NCI-H187 (cell line): ENCODE data around the gene IL9.

Experiments used
- DNase-seq, 2 experiments: peaks; one replicate each; lab custom pipeline; 2025; lab: John Stamatoyannopoulos, UW

The IL9 gene

GRCh38 chr5:135891268-135891667, 4.4 kb downstream of the IL9 start:
- DNase-seq, result no peak

- DNase-seq, result no peak
Measured at GRCh38 chr5:135890867-135891266, 4.8 kb downstream of the IL9 start.

GRCh38 chr5:135890296-135890695, 5.3 kb downstream of the IL9 start:
- no peak for DNase-seq

GRCh38 chr5:135887881-135888614, 7.6 kb downstream of the IL9 start:
- no peak for DNase-seq

DNA sequence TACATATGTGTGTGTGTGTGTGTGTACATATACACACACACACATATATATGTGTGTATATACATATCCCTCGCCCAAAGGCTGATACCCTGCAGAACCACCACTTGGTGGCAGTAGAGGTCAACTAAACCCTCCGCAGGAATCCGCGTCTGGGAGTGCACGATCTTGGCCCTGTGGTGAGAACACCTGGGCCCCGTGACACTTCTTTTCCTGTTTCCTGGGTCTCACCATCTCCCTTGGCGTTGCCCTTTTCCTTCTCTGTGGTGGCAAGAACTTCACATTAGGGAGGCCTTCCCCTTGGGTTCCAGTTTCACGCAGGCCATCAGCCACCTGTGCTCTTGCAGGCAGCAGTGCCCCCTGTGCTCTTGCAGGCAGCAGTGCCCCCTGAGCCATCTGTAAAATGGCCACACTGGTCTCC, 8.2 kb downstream of the IL9 start:
- DNase-seq, result peak; percentile 42 to 55

GRCh38 chr5:135886136-135886535, 9.5 kb downstream of the IL9 start:
- no peak for DNase-seq

DNA sequence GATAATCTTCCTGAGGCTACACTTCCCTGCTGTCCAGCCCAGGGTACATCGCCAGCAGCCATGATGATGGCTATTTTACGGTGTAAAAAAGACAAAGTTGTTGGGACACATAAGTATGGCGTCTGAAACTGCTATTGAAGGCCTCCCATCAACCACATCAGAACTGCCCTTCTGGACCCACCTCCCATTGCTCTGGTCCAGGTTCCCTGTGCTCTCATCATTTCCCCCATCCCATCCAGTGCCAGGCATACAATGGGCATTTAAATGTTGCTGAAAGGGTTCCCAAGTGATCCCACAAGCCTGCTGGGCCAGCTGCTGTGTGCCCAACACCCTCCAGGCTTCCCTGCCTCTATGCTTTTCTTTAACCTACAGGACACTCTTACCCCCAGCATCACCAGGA, 10.6 kb downstream of the IL9 start:
- no peak for DNase-seq

DNA sequence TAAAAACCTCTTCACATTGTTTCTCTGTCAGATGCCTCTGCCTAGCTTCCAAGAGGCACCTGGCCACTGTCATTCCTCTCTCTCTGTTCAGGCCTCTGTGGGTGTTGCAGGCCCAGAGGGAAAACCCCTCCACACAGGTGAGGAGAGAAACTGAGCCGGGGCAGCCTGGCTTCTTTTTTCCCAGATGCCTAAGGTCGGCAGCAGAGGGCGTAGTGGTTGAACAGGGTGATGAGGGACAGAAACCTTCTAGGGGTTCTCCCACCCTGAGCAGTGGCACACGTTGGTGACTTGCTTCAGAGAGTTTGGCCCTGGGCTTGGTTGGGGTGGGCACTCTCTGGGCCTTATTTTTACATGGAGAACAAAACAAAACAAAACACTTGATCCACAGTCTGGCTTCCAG, 12.2 kb downstream of the IL9 start:
- no peak for DNase-seq

- DNase-seq, result no peak
Measured at GRCh38 chr5:135883026-135883425, 12.6 kb downstream of the IL9 start.

GRCh38 chr5:135881819-135882218, 13.8 kb downstream of the IL9 start:
- no peak for DNase-seq

DNA sequence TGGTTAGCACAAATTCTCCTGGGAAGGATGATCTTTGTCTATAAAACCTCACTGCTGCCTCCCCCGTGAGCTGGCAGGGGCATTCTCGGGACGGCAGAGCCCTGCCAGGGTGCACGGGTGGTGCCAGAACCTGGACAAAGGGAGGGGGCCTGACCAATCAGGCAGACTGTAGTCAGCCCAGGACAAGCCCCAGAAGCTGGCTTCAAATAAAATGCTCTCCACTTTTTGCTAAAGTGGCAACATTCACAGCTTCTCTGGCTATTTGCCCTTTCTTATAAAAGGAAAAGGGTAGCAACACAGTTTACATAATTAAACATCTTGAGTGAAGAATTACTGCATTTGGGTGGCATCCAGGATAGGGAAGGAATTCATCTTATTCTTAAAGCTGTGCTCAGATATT, 14.4 kb downstream of the IL9 start:
- no peak for DNase-seq

- no peak for DNase-seq
Measured at GRCh38 chr5:135880801-135881200, 14.8 kb downstream of the IL9 start.

DNA sequence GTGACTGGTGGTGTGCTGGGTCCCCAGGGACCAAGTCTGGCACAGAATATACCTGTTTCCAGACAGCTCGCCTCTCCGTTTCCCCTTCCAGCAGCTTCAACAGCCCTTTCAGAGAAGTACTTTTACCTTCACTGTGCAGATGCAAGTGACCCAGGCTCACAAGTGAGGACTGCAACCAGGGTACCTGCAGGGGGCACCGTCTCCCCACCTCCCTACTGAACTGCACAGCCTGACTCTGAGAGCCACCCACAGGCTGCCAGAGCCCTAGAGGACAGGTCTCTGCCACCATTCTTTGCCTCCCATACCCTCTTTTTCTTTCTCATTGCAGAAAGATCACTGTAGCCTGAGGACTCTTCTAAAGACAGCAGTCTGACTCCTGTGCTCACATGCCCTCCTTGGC, 15.4 kb downstream of the IL9 start:
- no peak for DNase-seq

DNA sequence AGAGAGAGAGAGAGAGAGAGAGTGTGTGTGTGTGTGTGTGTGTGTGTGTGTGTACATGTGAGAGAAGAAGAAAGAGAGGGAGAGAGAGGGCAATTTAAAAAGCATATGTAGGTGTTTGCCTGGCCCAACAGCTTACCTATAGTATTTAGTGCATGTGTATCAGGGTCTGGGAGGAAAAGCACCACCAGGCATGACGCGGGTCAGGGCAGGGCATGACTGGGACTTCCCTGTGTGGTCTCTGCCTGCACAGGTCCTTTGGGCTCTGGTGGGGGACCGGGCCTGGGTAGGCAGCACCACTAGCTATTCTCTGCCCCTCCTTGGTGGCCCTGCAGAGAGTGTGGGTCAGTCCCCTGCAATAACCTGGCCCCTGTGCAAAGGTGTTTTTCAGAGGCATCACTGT, 16.1 kb downstream of the IL9 start:
- DNase-seq, result no peak

DNA sequence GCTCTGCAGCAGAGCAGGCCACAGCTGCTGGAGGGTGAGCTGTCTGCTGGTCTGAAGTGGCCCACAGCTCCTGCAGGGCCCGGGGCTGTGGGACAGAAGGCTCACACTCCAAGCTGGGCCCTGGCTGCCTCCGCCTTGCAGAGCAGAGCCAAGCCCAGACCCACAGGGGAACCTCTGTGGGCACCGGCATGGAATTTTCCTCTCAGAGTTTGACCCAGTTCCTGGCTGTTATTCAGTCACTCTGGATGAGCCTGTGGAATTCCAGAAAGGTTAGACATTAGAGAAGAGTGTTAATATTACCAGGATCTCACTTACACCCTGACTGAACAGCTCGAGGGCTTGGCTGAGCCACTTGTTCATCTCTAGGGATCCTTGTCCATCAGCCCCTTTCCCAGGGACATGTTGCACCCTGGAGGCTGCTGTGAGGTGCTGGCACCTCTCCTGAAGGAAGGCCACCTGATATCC, 17.5 kb downstream of the IL9 start:
- DNase-seq, result no peak

DNA sequence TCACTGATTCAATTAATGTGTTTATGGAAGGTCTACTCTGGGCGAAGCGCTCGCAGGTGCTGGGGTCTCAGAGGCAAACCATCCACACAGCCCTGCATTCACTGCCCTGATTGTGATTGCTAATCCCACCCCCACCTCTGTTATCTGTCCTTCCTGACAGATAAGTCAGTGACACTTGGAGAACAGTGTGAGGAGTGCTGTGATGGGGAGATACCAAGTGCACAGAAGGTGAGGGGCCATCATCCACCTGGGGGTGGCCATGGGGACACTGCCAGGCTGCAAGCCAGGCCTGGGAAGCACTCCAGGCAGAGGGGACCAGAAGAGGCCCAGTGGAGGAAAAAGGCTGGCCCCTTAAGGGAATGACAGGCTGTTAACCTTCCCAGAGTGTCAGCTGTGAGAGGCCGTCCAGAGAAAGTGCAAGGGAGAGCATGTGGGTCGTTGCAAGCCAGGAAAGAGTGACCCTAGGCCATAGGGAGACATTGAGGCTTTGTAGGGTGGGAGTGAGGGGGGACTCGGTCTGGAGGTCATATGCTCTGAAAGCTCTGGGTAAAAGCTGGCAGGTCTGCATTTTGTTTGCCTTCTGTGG, 18.0 kb downstream of the IL9 start:
- DNase-seq, result no peak

- DNase-seq, result no peak
Measured at GRCh38 chr5:135876146-135876545, 19.5 kb downstream of the IL9 start.

- no peak for DNase-seq
Measured at GRCh38 chr5:135875567-135875966, 20.1 kb downstream of the IL9 start.

- no peak for DNase-seq
Measured at GRCh38 chr5:135874461-135874860, 21.2 kb downstream of the IL9 start.

DNA sequence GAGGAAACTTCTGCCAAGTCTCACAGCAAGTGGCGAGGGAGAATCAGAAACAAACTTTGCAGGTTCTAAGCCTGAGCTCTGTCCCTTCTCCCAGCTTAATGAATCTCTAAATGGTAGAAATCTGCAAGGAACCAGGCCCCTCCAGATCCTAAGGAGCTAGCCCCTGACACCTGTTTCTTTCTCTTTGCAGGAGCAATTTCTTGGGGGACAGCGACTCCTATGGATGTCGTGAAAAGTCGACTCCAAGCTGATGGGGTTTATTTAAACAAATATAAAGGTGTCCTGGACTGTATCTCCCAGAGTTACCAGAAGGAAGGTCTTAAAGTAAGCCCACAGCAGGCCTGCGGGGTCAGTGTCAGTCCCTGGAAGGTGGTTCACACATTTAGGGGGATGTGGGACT, 21.8 kb downstream of the IL9 start:
- no peak for DNase-seq

GRCh38 chr5:135871268-135871915, 24.2 kb downstream of the IL9 start:
- DNase-seq, result no peak

DNA sequence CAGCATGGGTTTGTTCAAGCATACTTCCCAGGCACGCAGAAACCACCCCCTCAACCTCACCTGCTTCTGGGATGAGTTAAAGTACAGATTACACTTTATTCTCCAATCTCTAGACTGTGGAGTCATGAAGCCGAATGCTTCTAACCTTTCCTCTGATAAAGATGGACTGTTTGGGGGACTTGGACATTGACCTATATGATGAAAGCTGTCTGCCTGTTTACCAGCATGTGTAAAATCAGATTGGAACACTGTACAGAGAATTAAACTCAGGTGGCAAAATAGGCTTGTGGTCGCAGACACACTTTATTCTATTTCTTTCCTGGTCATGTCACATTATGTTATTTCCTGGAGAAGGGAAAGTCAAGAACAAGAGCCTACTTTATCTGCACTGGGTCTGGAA, 25.7 kb downstream of the IL9 start:
- no peak for DNase-seq

GRCh38 chr5:135869276-135869675, 26.4 kb downstream of the IL9 start:
- DNase-seq, result no peak
